ENCODE data around the gene RNPC3.
"Not testable (repeated sequence)": the region's sequence is repeated elsewhere in the genome, so short reads cannot be mapped to it uniquely, and the experiment has no call there.

RNPC3 gene

DNA sequence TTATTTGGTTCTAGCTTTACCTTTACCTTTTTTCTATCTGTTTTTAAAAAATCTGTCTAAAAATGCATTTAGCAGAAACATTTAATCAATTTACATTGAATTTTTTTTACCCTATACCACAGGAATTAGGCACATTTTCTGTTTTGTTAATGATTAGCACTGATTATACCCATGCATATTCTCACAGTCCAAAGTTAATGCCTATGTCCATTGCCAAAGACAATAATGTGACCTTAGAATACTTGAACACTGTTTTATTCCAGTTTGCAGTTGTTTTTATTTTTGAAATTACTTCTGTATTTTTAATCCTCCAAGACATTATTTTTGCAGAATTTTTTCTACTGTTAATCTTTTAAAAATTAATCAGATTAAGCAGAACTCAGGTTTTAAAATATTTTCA is 34.9 kb downstream of the RNPC3 start:
- DNase-seq (ENCODE audit: low read depth in 1 of 2, low spot score in 1 of 2): no peak

DNA sequence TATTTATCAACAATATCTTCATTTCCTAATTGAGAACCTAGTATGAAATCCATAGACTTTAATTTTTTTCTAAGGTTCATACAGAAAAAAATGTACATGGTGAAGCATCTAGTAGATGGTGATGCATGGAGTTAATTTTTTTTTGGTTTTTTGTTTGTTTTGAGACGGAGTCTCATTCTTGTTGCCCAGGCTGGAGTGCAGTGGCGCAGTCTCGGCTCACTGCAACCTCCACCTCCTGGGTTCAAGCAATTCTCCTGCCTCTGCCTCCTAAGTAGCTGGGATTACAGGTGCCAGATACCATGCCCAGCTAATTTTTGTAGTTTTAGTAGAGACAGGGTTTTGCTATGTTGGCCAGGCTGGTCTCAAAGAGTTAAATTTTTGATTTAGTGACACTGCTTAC is 35.6 kb downstream of the RNPC3 start:
- DNase-seq (ENCODE audit: low read depth in 1 of 2, low spot score in 1 of 2): not testable (repeated sequence)

DNA sequence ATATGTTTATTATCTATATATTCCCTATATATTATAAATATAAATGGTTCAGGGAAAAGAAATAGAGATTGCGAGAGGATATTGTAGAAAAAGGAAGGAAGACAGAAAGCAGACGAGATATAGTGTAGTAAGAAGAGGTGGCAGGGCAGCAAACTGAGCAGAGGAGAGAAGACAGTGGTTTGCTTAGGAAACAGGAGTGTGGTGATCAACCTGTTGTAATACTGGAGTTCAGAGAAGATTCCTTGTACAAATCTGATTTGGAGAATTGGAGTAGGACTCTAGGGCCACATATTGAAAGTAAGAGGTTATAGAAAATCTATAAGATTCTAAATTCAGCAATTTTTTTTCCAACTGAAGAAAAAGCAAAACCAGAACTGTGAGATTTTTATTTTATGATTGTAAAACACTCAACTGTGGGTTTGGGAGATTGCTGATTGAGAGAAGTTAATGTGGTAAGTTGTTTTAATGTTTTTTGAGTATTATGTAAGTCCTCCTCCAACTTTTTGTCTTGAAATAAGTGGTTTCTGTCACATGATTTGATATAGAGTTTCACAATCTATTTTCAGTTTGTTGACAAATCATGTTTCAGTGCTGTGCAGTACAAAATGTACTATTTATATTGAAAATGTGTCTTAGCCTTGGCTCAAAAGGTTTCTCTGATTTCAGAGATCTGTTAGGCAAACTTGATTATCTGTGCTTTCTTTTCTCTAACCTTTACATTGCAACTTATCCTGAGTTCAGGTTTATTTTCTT is 36.3 kb downstream of the RNPC3 start:
- DNase-seq (ENCODE audit: low read depth in 1 of 2, low spot score in 1 of 2): no peak

DNA sequence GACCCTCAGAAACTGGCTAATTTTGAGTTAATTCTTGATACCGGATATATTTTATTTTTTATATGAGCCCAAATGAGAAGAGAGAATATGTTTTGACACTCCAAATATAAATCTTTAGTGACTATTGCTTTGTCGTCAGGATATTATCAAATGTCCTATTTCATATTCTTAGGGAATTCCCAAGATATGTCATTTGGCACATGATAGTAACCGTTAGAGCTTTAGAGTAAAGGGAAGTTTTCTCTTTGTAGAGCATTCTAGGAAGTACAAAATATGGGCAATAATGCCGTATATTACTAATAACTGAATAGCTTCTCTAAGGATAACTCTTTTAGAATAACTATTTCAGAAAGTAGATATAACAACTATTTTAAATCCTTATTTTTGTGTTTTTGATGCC is 37.6 kb downstream of the RNPC3 start:
- DNase-seq (ENCODE audit: low read depth in 1 of 2, low spot score in 1 of 2): no peak

DNA sequence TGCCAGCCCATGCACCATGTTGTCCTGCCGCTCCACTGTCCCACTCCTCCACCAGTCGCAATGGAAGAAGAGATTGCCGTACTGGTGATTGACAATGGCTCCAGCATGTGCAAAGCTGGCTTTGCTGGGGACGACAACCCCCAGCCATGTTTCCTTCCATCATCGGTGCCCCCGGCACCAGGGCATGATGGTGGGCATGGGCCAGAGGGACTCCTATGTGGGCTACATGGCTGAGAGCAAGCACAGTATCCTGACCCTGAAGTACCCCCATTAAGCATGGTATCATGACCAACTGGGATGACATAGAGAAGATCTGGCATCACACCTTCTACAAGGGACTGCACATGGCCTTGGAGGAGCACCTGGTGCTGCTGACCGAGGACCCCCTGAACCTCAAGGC is 44.0 kb downstream of the RNPC3 start:
- no peak for DNase-seq (ENCODE audit: low read depth in 1 of 2, low spot score in 1 of 2)

DNA sequence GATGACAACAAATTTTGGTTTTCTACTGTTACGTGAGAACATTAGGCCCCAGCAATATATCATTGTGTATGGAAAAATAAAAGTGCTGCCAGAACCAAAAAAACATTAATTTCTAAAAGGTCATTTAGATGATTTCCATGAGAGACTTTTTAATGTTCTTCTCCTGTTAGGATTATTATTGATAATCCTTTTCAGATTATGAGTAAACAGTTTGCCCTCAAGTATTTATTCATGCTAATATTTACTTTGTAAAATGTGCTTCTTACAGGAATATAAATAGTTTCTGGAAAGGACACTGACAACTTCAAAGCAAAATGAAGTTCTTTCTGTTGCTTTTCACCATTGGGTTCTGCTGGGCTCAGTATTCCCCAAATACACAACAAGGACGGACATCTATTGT is 45.8 kb downstream of the RNPC3 start, which contains the start of gene AMY2B:
Gene AMY2B (plus strand): TSS at position 301 of the 400 bp plus-strand sequence. CDS start 14 bp downstream, at position 315.
- DNase-seq (ENCODE audit: low read depth in 1 of 2, low spot score in 1 of 2): not testable (repeated sequence)

DNA sequence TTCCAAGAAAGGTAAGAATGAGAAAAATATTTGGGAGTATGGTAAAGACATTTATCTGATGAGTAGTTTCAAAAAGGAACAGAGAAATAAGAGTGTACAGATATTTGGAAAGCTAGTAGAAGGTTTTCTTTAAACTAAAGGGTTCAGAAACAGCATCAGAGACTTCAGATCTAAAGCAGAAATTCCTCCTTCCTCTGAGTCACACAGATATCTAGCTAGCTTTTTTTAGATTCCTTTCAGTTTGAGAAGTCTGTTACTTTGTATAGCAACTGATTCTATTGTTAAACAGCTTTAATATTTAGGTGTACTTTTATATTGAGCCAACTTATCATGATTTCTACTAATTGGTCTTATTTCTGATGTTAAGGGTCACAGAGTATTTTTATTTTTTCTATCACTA is 50.6 kb downstream of the RNPC3 start:
- DNase-seq (ENCODE audit: low read depth in 1 of 2, low spot score in 1 of 2): no peak

DNA sequence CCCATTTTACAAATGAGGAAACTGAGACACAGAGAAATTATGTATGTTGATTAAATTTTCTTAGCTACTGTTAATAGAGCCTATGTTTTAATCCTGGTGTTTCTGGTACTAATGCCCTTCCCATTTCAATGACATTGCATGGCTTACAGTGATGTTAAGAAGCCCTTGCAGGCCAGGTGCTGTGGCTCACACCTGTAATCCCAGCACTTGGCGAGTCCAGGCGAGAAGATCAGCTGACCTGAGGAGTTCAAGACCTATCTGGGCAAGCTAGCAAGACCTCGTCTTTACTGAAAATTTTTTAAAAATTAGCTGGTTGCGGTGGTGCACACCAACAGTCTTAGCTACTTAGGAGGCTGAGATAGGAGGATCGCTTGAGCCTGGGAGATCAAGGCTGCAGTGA is 51.3 kb downstream of the RNPC3 start:
- not testable (repeated sequence) for DNase-seq (ENCODE audit: low read depth in 1 of 2, low spot score in 1 of 2)

DNA sequence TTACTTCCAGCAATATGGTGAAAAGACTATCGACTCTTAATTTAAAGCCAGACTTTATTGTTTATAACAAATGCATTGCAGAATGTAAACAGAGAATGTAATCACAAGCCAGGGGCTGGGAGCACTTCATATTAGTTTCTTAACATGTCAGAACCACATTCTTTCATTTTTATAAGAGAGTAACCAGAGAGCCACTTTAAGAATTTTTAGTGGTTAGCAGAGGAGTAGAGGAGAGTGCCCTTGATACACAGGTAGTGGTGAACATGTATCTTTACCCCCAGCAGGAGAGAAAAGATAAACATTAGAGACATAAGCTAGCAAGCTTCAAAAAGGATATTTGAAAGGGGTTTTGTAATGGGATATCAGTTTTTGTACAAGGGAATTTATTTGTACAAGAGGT is 57.0 kb downstream of the RNPC3 start:
- no peak for DNase-seq (ENCODE audit: low read depth in 1 of 2, low spot score in 1 of 2)

DNA sequence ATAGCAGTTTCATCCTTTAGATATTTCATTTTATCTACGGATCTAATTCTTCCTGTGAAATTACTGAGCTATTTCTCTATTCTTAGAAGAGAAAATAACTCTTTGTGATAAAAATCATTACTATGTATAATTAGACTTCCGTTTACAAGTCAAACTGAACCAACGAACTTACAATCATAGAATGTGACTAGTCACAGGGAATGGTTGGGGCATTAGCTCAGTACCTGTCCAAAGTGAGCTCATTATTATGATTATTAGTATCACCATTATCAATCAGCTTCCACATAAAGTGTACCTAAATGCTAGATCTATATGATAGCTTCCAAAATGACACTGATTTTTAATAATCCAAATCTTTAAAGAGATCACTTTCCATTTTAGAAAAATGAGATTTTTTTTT is 58.4 kb downstream of the RNPC3 start:
- no peak for DNase-seq (ENCODE audit: low read depth in 1 of 2, low spot score in 1 of 2)

DNA sequence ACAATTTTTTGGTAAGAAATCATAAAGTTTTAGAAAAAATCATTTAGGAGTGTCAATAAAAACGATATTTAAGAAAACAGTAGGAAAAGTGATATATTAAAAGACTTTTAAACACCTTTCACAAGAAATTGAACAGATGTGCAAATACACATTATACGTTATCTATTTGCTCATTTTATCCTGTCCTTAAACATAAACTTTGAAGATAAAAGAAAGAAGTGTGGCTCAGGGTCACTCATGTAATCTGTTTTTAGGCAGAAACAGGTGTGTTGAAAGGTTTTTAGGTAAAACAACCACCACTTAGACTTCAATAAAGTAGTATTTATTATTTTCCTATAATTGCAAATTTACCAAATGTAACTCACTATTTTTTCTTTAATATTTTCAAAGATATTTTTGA is 59.0 kb downstream of the RNPC3 start:
- no peak for DNase-seq (ENCODE audit: low read depth in 1 of 2, low spot score in 1 of 2)

DNA sequence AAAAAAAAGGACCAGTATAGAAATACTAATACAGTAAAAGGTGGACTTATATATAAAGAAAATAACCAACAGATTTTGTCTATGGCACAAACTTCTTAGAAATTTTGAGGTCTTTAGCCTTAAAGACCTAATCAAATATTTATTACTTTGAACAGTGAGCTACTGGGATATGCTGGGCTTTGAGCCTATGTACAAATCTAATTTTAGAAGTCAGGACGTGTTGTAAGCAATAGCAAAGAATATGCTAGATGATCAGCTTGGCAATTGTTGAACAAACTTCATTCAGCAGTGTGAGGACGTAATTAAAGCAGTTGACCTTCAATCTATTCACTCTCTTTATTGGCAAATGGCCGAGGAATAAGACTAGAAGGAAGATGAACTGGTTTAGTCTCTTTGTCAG is 77.2 kb downstream of the RNPC3 start:
- DNase-seq (ENCODE audit: low read depth in 1 of 2, low spot score in 1 of 2): not testable (repeated sequence)
